OCI-LY3 (cell line): ENCODE results near the gene ARID3C.

Experiments
- H2AFZ ChIP-seq: fragments of 200-600, 300-600 bp; shearing (Covaris generic); 2 replicates; pipeline ENCODE4 v1.6.0; 2014; ENCODE audit warnings: antibody characterized with exemption, low read depth, low read length
- H3K27ac ChIP-seq: fragments of 200-600, 300-600 bp; sonication (generic); 2 replicates; pipeline ENCODE4 v1.5.1; 2014; ENCODE audit warnings: mild to moderate bottlenecking, low read length, moderate library complexity, mixed read lengths
- H3K27me3 ChIP-seq: fragments of 200-600, 300-600 bp; sonication (generic); 2 replicates; pipeline ENCODE4 v1.6.1; 2014; ENCODE audit warnings: low read depth, low read length, mixed read lengths
- H3K36me3 ChIP-seq: fragments of 200-600, 300-600 bp; sonication (generic); replicated peaks from 2 replicates; pipeline ENCODE3; 2014; ENCODE audit warnings: low read depth, low read length, mixed read lengths
- H3K4me1 ChIP-seq: fragments of 300-600, 200-600 bp; sonication (generic); 2 replicates; pipeline ENCODE4 v1.6.1; 2014; ENCODE audit warnings: low read length, mixed read lengths
- H3K4me2 ChIP-seq: fragments of 200-600, 300-600 bp; sonication (generic); 2 replicates; pipeline ENCODE4 v1.6.1; 2014; ENCODE audit warnings: low read length, mixed read lengths
- H3K4me3 ChIP-seq: fragments of 300-600, 200-600 bp; sonication (generic); 2 replicates; pipeline ENCODE4 v1.5.1; 2014; ENCODE audit warnings: antibody characterized with exemption, mild to moderate bottlenecking, low read length, moderate library complexity
- H3K79me2 ChIP-seq: fragments of 300-600, 200-600 bp; shearing (Covaris generic); 2 replicates; pipeline ENCODE4 v1.6.1; 2014; ENCODE audit warnings: mild to moderate bottlenecking, low read length, mixed read lengths
- H3K9ac ChIP-seq: fragments of 300-600, 200-600 bp; shearing (Covaris generic); 2 replicates; pipeline ENCODE4 v1.6.0; 2014; ENCODE audit warnings: mild to moderate bottlenecking, low read length, moderate library complexity
- H3K9me3 ChIP-seq: fragments of 200-600, 300-600 bp; shearing (Covaris generic); 2 replicates; pipeline ENCODE4 v1.6.1; 2014; ENCODE audit warnings: low read length, mixed read lengths; ENCODE audit not compliant: insufficient read depth
- H4K20me1 ChIP-seq: fragments of 200-600, 300-600 bp; sonication (generic); 2 replicates; pipeline ENCODE4 v1.6.1; 2016; ENCODE audit warnings: low read length, mixed read lengths; ENCODE audit not compliant: insufficient read depth
- CTCF ChIP-seq: fragments of 200-600, 300-600 bp; sonication (generic); IDR thresholded peaks from 2 replicates; pipeline ENCODE4 v1.5.1; 2014; ENCODE audit warnings: antibody characterized with exemption, low read length, low read depth
- EZH2phosphoT487 ChIP-seq: fragments of 200-600 bp; shearing (Covaris generic); IDR thresholded peaks from 2 replicates; pipeline ENCODE4 v1.6.1; 2018; ENCODE audit warnings: antibody characterized with exemption, mixed run types, low read depth

Gene ARID3C

GRCh38 chr9:34654323-34655051 is 25.6 kb upstream of the ARID3C start:
- Histone ChIP-seq H3K27ac (no peak overlapping the region), H3K4me1 (peaks cover 12% of the 10 kb centered on the region), H2AFZ (no peak overlapping the region)

GRCh38 chr9:34653151-34654072 is 24.5 kb upstream of the ARID3C start:
- Histone ChIP-seq H3K9me3 (no peaks in the 10 kb centered on the region), H3K4me2 (no peak overlapping the region), H4K20me1 (no peaks in the 10 kb centered on the region), H2AFZ (no peak overlapping the region), H3K9ac (no peak overlapping the region), H3K79me2 (no peaks in the 10 kb centered on the region), H3K4me3 (no peak overlapping the region), H3K27me3 (no peaks in the 10 kb centered on the region), H3K27ac (no peak overlapping the region), H3K4me1 (peaks cover 7% of the 10 kb centered on the region; the same call in 1 of the 2 replicates), H3K36me3 (peaks cover 12% of the 10 kb centered on the region)
- no peak for TF ChIP-seq CTCF
- no peak for TF ChIP-seq EZH2phosphoT487

More at GRCh38 chr9:34654323-34655051, 25.6 kb upstream of the ARID3C start:
- H3K4me3 ChIP-seq: no peak overlapping the region
- TF ChIP-seq CTCF: no peak
- no peak for TF ChIP-seq EZH2phosphoT487
- H3K9me3 ChIP-seq: no peaks in the 10 kb centered on the region
- H4K20me1 ChIP-seq: no peaks in the 10 kb centered on the region
- peaks cover 2% of the 10 kb centered on the region for H3K36me3 ChIP-seq
- no peak overlapping the region for H3K4me2 ChIP-seq
- no peak overlapping the region for H3K9ac ChIP-seq
- H3K27me3 ChIP-seq: no peaks in the 10 kb centered on the region
- no peaks in the 10 kb centered on the region for H3K79me2 ChIP-seq

- peak overlapping the region; percentile 48 for H3K4me3 ChIP-seq
- H2AFZ ChIP-seq: no peak overlapping the region
Measured at GRCh38 chr9:34652602-34653000, 23.7 kb upstream of the ARID3C start.

More at GRCh38 chr9:34652602-34653000, 23.7 kb upstream of the ARID3C start:
- H3K36me3 ChIP-seq: peaks cover 19% of the 10 kb centered on the region
- no peaks in the 10 kb centered on the region for H3K27me3 ChIP-seq
- peaks cover 3% of the 10 kb centered on the region; the same call in 1 of the 2 replicates for H3K79me2 ChIP-seq
- peak overlapping the region; percentile 62 for H3K4me2 ChIP-seq
- TF ChIP-seq EZH2phosphoT487 (no peak), CTCF (no peak)
- peaks cover 3% of the 10 kb centered on the region; the same call in 1 of the 2 replicates for H4K20me1 ChIP-seq
- H3K9me3 ChIP-seq: no peaks in the 10 kb centered on the region
- peaks cover 4% of the 10 kb centered on the region for H3K4me1 ChIP-seq
- no peak overlapping the region for H3K27ac ChIP-seq
- no peak overlapping the region for H3K9ac ChIP-seq
